Neural cell (in vitro differentiated cells): ENCODE results near the gene PLCB1. TPM values are rescaled to one million over a fixed set of nuclear protein-coding genes. Genes with fewer than 3 reads are reported as not detected.

Experiments
- H2AFZ ChIP-seq: fragments of 200-600, 300-800 bp; sonication (generic), shearing (Covaris generic); 2 replicates; pipeline ENCODE4 v1.6.0; 2014; ENCODE audit warnings: low read depth, mild to moderate bottlenecking, antibody characterized with exemption, low read length, moderate library complexity
- H3F3A ChIP-seq: fragments of 200-600 bp; shearing (Covaris generic); 2 replicates; pipeline ENCODE4 v1.6.1; 2016; ENCODE audit warnings: mild to moderate bottlenecking, moderate library complexity, mixed read lengths, antibody characterized with exemption, low read length; ENCODE audit not compliant: insufficient read depth, poor library complexity, severe bottlenecking
- H3K27ac ChIP-seq: fragments of 200-600, 300-800 bp; sonication (generic), shearing (Covaris generic); 2 replicates; pipeline ENCODE4 v1.5.1; 2014; ENCODE audit warnings: mild to moderate bottlenecking, low read length, moderate library complexity
- H3K27me3 ChIP-seq: fragments of 300-800, 200-600 bp; sonication (generic), shearing (Covaris generic); 2 replicates; pipeline ENCODE4 v1.6.0; 2014; ENCODE audit warnings: mild to moderate bottlenecking, low read depth, low read length, moderate library complexity; ENCODE audit not compliant: insufficient read depth
- H3K36me3 ChIP-seq: fragments of 300-800, 200-600 bp; sonication (generic), shearing (Covaris generic); 2 replicates; pipeline ENCODE4 v1.5.1; 2014; ENCODE audit warnings: mild to moderate bottlenecking, antibody characterized with exemption, low read length, moderate library complexity; ENCODE audit not compliant: insufficient read depth
- H3K4me2 ChIP-seq: fragments of 300-800, 200-600 bp; sonication (generic), shearing (Covaris generic); 2 replicates; pipeline ENCODE4 v1.6.0; 2014; ENCODE audit warnings: mild to moderate bottlenecking, low read length
- H3K4me3 ChIP-seq: fragments of 300-800, 200-600 bp; sonication (generic), shearing (Covaris generic); 2 replicates; pipeline ENCODE4 v1.5.1; 2014; ENCODE audit warnings: mild to moderate bottlenecking, low read length, moderate library complexity
- H3K79me2 ChIP-seq: fragments of 200-600 bp; shearing (Covaris generic); replicated peaks from 2 replicates; pipeline ENCODE4 v1.6.0; 2014; ENCODE audit warnings: mild to moderate bottlenecking, low read length, moderate library complexity; ENCODE audit not compliant: insufficient read depth
- H3K9ac ChIP-seq: fragments of 300-800, 200-600 bp; sonication (generic), shearing (Covaris generic); 2 replicates; pipeline ENCODE4 v1.6.1; 2016; ENCODE audit warnings: mild to moderate bottlenecking, low read length, mixed read lengths
- H3K9me2 ChIP-seq: fragments of 200-600 bp; shearing (Covaris generic); 2 replicates; pipeline ENCODE4 v1.6.1; 2016; ENCODE audit warnings: mild to moderate bottlenecking, low read length, mixed read lengths; ENCODE audit not compliant: insufficient read depth
- H3K9me3 ChIP-seq: fragments of 200-600, 300-800 bp; sonication (generic), shearing (Covaris generic); 2 replicates; pipeline ENCODE4 v1.6.1; 2016; ENCODE audit warnings: mild to moderate bottlenecking, mixed run types, low read length, moderate library complexity, mixed read lengths
- H4K20me1 ChIP-seq: fragments of 200-600 bp; shearing (Covaris generic); 2 replicates; pipeline ENCODE4 v1.6.1; 2016; ENCODE audit warnings: mild to moderate bottlenecking, mixed run types; ENCODE audit not compliant: insufficient read depth
- CTCF ChIP-seq: fragments of 450-650 bp; IDR thresholded peaks from 2 replicates; pipeline ENCODE4 v1.5.1; 2014; ENCODE audit warnings: antibody characterized with exemption, mild to moderate bottlenecking, moderate library complexity; ENCODE audit not compliant: poor library complexity, severe bottlenecking
- EZH2 ChIP-seq: fragments of 200-600, 300-800 bp; shearing (Covaris generic), sonication (generic); IDR thresholded peaks from 2 replicates; pipeline ENCODE4 v1.6.1; 2014; ENCODE audit warnings: antibody characterized with exemption, low read length, borderline replicate concordance, mild to moderate bottlenecking; ENCODE audit not compliant: insufficient read depth, poor library complexity, severe bottlenecking
- MXI1 ChIP-seq: fragments of 450-650 bp; conservative IDR thresholded peaks from 2 replicates; pipeline ENCODE4 v1.6.1; 2014; ENCODE audit warnings: antibody characterized with exemption, mild to moderate bottlenecking; ENCODE audit not compliant: poor library complexity, severe bottlenecking
- RAD21 ChIP-seq: fragments of 450-650 bp; conservative IDR thresholded peaks from 2 replicates; pipeline ENCODE4 v1.6.1; 2014; ENCODE audit warnings: antibody characterized with exemption, mild to moderate bottlenecking, moderate library complexity
- SMC3 ChIP-seq: fragments of 450-650 bp; conservative IDR thresholded peaks from 2 replicates; pipeline ENCODE4 v1.6.1; 2014; ENCODE audit warnings: antibody characterized with exemption, mild to moderate bottlenecking, moderate library complexity; ENCODE audit not compliant: poor library complexity
- polyA plus RNA-seq: library from polyadenylated mRNA; depleted of rRNA; stranded (reverse); fragments of >200 nt; gene quantifications from 2 replicates; pipeline ENCODE4 v1.2.3, GENCODE V29; 2014

Gene PLCB1
- polyA plus RNA-seq, 1 donor from 2014 or later = 11.4 TPM

- no peaks in the 10 kb centered on the region for H3K36me3 ChIP-seq
- no peak overlapping the region for H2AFZ ChIP-seq
- H3K9me3 ChIP-seq = no peaks in the 10 kb centered on the region
- TF ChIP-seq MXI1 = no peak
- no peak for TF ChIP-seq RAD21
- no peak for TF ChIP-seq CTCF
- H3K4me2 ChIP-seq = no peak overlapping the region
- no peaks in the 10 kb centered on the region for H3K79me2 ChIP-seq
- H3K4me3 ChIP-seq = no peak overlapping the region
- no peaks in the 10 kb centered on the region for H3K27me3 ChIP-seq
- no peak overlapping the region for H3K27ac ChIP-seq
- H3F3A ChIP-seq = no peaks in the 10 kb centered on the region
- no peak overlapping the region for H3K9ac ChIP-seq
- H4K20me1 ChIP-seq = no peaks in the 10 kb centered on the region
- H3K9me2 ChIP-seq = no peaks in the 10 kb centered on the region
These were observed 446.2 kb downstream of the PLCB1 start for GRCh38 chr20:8578161-8578865.

- Histone ChIP-seq H3K4me2 (no peak overlapping the region), H2AFZ (no peak overlapping the region), H3K27me3 (no peaks in the 10 kb centered on the region), H3K9ac (no peak overlapping the region), H3K27ac (no peak overlapping the region), H3K9me3 (no peaks in the 10 kb centered on the region), H3K36me3 (no peaks in the 10 kb centered on the region), H3K9me2 (no peaks in the 10 kb centered on the region), H3K4me3 (no peak overlapping the region), H3K79me2 (no peaks in the 10 kb centered on the region), H4K20me1 (no peaks in the 10 kb centered on the region), H3F3A (no peaks in the 10 kb centered on the region)
- TF ChIP-seq MXI1 (no peak), CTCF (no peak), EZH2 (no peak), SMC3 (no peak)
These were observed 447.0 kb downstream of the PLCB1 start for GRCh38 chr20:8579035-8579434.

GRCh38 chr20:8581446-8582183 is 449.5 kb downstream of the PLCB1 start:
- H4K20me1 ChIP-seq = no peaks in the 10 kb centered on the region
- H3K9me2 ChIP-seq = no peaks in the 10 kb centered on the region
- no peak overlapping the region for H3K9ac ChIP-seq
- no peak for TF ChIP-seq SMC3
- no peaks in the 10 kb centered on the region for H3F3A ChIP-seq
- H2AFZ ChIP-seq = no peak overlapping the region
- H3K27me3 ChIP-seq = no peaks in the 10 kb centered on the region
- no peaks in the 10 kb centered on the region for H3K9me3 ChIP-seq
- H3K27ac ChIP-seq = no peak overlapping the region
- H3K79me2 ChIP-seq = no peaks in the 10 kb centered on the region
- no peaks in the 10 kb centered on the region for H3K36me3 ChIP-seq
- no peak overlapping the region for H3K4me3 ChIP-seq
- no peak overlapping the region for H3K4me2 ChIP-seq
